Glutamatergic neuron (in vitro differentiated cells): ENCODE measurements around the gene RUNX3. TPM values are rescaled to one million over a fixed set of nuclear protein-coding genes. Genes with fewer than 3 reads are reported as not detected.

Experiments
- DNase-seq: peaks from one replicate; pipeline ENCODE4 v3.0.0; 2022
- H3K27ac Mint-ChIP-seq: one replicate; pipeline ENCODE4 v1.8.0; 2020; ENCODE audit warnings: mild to moderate bottlenecking, mixed read lengths, inconsistent platforms; ENCODE audit not compliant: unreplicated experiment
- H3K27me3 Mint-ChIP-seq: one replicate; pipeline ENCODE4 v1.8.0; 2020; ENCODE audit warnings: mild to moderate bottlenecking, moderate library complexity, mixed read lengths, inconsistent platforms; ENCODE audit not compliant: unreplicated experiment
- H3K36me3 Mint-ChIP-seq: one replicate; pipeline ENCODE4 v1.8.0; 2020; ENCODE audit warnings: mild to moderate bottlenecking, mixed read lengths, inconsistent platforms; ENCODE audit not compliant: unreplicated experiment
- H3K4me1 Mint-ChIP-seq: one replicate; pipeline ENCODE4 v1.8.0; 2020; ENCODE audit warnings: mild to moderate bottlenecking, low read depth, mixed read lengths, inconsistent platforms; ENCODE audit not compliant: unreplicated experiment
- H3K4me3 Mint-ChIP-seq: one replicate; pipeline ENCODE4 v1.8.0; 2020; ENCODE audit warnings: mild to moderate bottlenecking, mixed read lengths, inconsistent platforms; ENCODE audit not compliant: unreplicated experiment
- H3K9me3 Mint-ChIP-seq: one replicate; pipeline ENCODE4 v1.8.0; 2020; ENCODE audit warnings: mild to moderate bottlenecking, moderate library complexity, mixed read lengths, inconsistent platforms; ENCODE audit not compliant: unreplicated experiment
- CTCF ChIP-seq: fragments of 200-600 bp; sonication (generic); IDR thresholded peaks from one replicate; pipeline ENCODE4 v1.5.0; 2021; ENCODE audit not compliant: partially characterized antibody, unreplicated experiment
- total RNA-seq: library from RNA; stranded (reverse); fragmentation: NEBNext Ultra II Directional; extraction: Animal tissue kit (Norgen Biotek cat#: 25700); gene quantifications from one replicate; pipeline ENCODE4 v1.2.1, GENCODE V29; 2021; ENCODE audit not compliant: unreplicated experiment

RUNX3 gene
- total RNA-seq, 1 donor from 2014 or later = 0.15 TPM

- Mint-ChIP-seq H3K4me3 (no peak overlapping the region), H3K4me1 (peaks cover 2% of the 10 kb centered on the region), H3K9me3 (peaks cover 2% of the 10 kb centered on the region), H3K27me3 (no peaks in the 10 kb centered on the region), H3K36me3 (no peaks in the 10 kb centered on the region), H3K27ac (no peak overlapping the region)
- no peak for DNase-seq
- TF ChIP-seq CTCF = no peak
These were observed 57.8 kb downstream of the RUNX3 start for GRCh38 chr1:24872061-24872850.

- H3K4me3 Mint-ChIP-seq = no peak overlapping the region
- DNase-seq = no peak
- no peak for TF ChIP-seq CTCF
- H3K36me3 Mint-ChIP-seq = no peaks in the 10 kb centered on the region
- H3K9me3 Mint-ChIP-seq = peaks cover 2% of the 10 kb centered on the region
- H3K27me3 Mint-ChIP-seq = no peaks in the 10 kb centered on the region
- no peak overlapping the region for H3K27ac Mint-ChIP-seq
- peaks cover 2% of the 10 kb centered on the region for H3K4me1 Mint-ChIP-seq
These were observed 58.7 kb downstream of the RUNX3 start for GRCh38 chr1:24871306-24871901.

GRCh38 chr1:24870551-24871195 is 59.4 kb downstream of the RUNX3 start:
- Mint-ChIP-seq H3K36me3 (no peaks in the 10 kb centered on the region), H3K27me3 (no peaks in the 10 kb centered on the region), H3K9me3 (peaks cover 2% of the 10 kb centered on the region), H3K27ac (no peak overlapping the region), H3K4me1 (peaks cover 2% of the 10 kb centered on the region), H3K4me3 (no peak overlapping the region)
- no peak for TF ChIP-seq CTCF
- DNase-seq = no peak

GRCh38 chr1:24868016-24868875 is 61.8 kb downstream of the RUNX3 start:
- H3K36me3 Mint-ChIP-seq = no peaks in the 10 kb centered on the region
- H3K27ac Mint-ChIP-seq = no peak overlapping the region
- H3K4me3 Mint-ChIP-seq = no peak overlapping the region
- DNase-seq = no peak
- H3K9me3 Mint-ChIP-seq = peaks cover 2% of the 10 kb centered on the region
- peaks cover 2% of the 10 kb centered on the region for H3K27me3 Mint-ChIP-seq
- no peaks in the 10 kb centered on the region for H3K4me1 Mint-ChIP-seq
- no peak for TF ChIP-seq CTCF
